LNCAP (cell line): ENCODE measurements around the gene AP3M1.

Experiments used
- CTCF ChIP-seq: fragments of 450-650 bp; IDR thresholded peaks from 2 replicates; pipeline ENCODE4 v1.5.1; 2017; ENCODE audit warnings: mild to moderate bottlenecking

Gene AP3M1

DNA sequence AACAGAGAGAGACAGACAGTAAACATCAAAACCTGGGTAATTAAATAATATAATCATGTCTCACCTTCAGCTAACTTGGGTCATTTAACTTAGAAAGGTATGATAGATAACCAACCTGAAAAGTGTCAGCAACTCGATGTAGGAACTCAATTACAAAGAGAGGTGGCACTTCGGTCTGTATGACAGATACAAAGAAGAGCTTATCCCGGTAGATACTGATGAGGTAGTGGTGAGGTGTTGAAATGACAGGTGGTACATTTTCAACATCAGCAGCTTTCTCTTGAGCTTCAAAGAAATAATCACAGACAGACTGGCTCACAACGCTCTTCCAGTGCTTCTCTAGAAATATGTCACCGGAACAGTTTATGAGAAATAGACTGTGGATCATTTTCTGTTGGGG is 12.6 kb downstream of the AP3M1 start:
- TF ChIP-seq CTCF, result no peak

DNA sequence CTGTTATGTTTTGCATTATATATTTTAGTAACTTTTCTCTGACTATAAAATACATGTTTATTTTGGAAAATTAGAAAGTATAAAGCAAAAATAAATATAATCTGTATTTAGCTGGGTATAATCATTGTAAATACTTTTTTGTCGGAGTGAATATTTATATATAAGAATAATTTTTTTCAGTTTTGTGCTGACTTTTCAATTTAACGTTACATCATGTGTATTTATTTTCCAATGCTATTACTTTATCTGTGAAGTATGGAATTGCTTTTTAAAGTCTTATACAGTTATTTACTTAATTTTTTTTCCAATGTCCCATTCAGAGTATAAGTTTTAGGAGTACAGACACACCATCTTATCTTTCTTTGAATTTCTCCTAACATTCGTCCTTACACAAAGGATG is 15.2 kb downstream of the AP3M1 start:
- no peak for TF ChIP-seq CTCF

GRCh38 chr10:74133923-74134820 is 16.5 kb downstream of the AP3M1 start:
- no peak for TF ChIP-seq CTCF

- TF ChIP-seq CTCF, result no peak
These were observed 27.5 kb downstream of the AP3M1 start for GRCh38 chr10:74123081-74123480.

GRCh38 chr10:74122060-74122459 is 28.6 kb downstream of the AP3M1 start:
- no peak for TF ChIP-seq CTCF

GRCh38 chr10:74121368-74121767 is 29.3 kb downstream of the AP3M1 start:
- TF ChIP-seq CTCF, result no peak

- TF ChIP-seq CTCF, result no peak
These were observed 29.7 kb downstream of the AP3M1 start for GRCh38 chr10:74120911-74121310.

GRCh38 chr10:74118804-74119203 is 31.8 kb downstream of the AP3M1 start:
- no peak for TF ChIP-seq CTCF
